ENCODE results near the gene LRRC40. TPM values are rescaled to one million over a fixed set of nuclear protein-coding genes. Genes with fewer than 3 reads are reported as not detected.

LRRC40 gene
- polyA plus RNA-seq, 1 donor from 2014 or later, result 107 TPM

GRCh38 chr1:70156529-70157120 is 48.8 kb downstream of the LRRC40 start:
- Histone ChIP-seq H4K20me1 (ENCODE audit: insufficient read depth) (no peaks in the 10 kb centered on the region), H3K79me2 (replicated peaks; ENCODE audit: insufficient read depth, low read length) (no peaks in the 10 kb centered on the region), H3K27ac (ENCODE audit: low read length) (no peak overlapping the region), H3K27me3 (ENCODE audit: insufficient read depth, low read depth, low read length) (no peaks in the 10 kb centered on the region), H3K9ac (ENCODE audit: low read length) (no peak overlapping the region), H3K4me2 (ENCODE audit: low read length) (no peak overlapping the region), H3F3A (ENCODE audit: insufficient read depth, low read length, poor library complexity, severe bottlenecking) (no peaks in the 10 kb centered on the region), H3K9me2 (ENCODE audit: insufficient read depth, low read length) (no peaks in the 10 kb centered on the region), H3K9me3 (ENCODE audit: low read length) (no peaks in the 10 kb centered on the region), H3K4me3 (ENCODE audit: low read length) (no peak overlapping the region), H3K36me3 (ENCODE audit: insufficient read depth, low read length) (no peaks in the 10 kb centered on the region), H2AFZ (ENCODE audit: low read depth, low read length) (no peak overlapping the region)
- no peak for TF ChIP-seq EZH2 (IDR thresholded peaks at IDR 0.05; ENCODE audit: borderline replicate concordance, insufficient read depth, low read length, poor library complexity, severe bottlenecking)
- TF ChIP-seq EP300 (conservative IDR thresholded peaks at IDR 0.05; ENCODE audit: poor library complexity, severe bottlenecking), result no peak
- no peak for TF ChIP-seq CTCF (IDR thresholded peaks at IDR 0.05; ENCODE audit: poor library complexity, severe bottlenecking)
- TF ChIP-seq TAF1 (IDR thresholded peaks at IDR 0.05; ENCODE audit: low read depth), result no peak
- no peak for TF ChIP-seq POLR2AphosphoS5 (IDR thresholded peaks at IDR 0.05)
- TF ChIP-seq RAD21 (conservative IDR thresholded peaks at IDR 0.05), result no peak
- no peak for TF ChIP-seq REST (IDR thresholded peaks at IDR 0.05; ENCODE audit: borderline replicate concordance)
- no peak for TF ChIP-seq SMC3 (conservative IDR thresholded peaks at IDR 0.05; ENCODE audit: poor library complexity)
- no peak for TF ChIP-seq MXI1 (conservative IDR thresholded peaks at IDR 0.05; ENCODE audit: poor library complexity, severe bottlenecking)

DNA sequence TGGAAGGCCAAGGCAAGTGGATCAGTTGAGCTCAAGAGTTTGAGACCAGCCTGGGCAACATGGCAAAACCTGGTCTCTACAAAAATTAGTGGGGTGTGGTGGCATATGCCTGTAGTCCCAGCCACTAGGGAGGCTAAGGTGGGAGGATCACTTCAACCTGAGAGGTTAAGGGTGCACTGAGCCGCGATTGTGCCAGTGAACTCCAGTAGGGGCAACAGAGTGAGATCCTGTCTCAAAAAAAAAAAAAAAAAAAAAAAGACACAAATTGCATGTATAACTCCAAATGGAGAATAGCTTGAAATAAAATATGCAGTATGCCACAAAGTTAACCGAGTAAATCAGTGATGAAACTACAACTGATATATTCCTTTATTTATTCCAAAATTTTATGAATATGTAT is 51.6 kb downstream of the LRRC40 start:
- TF ChIP-seq CTCF (IDR thresholded peaks at IDR 0.05; ENCODE audit: poor library complexity, severe bottlenecking), result no peak
- no peak for TF ChIP-seq EZH2 (IDR thresholded peaks at IDR 0.05; ENCODE audit: borderline replicate concordance, insufficient read depth, low read length, poor library complexity, severe bottlenecking)
- TF ChIP-seq SMC3 (conservative IDR thresholded peaks at IDR 0.05; ENCODE audit: poor library complexity), result no peak
- no peak for TF ChIP-seq POLR2AphosphoS5 (IDR thresholded peaks at IDR 0.05)
- TF ChIP-seq RAD21 (conservative IDR thresholded peaks at IDR 0.05), result no peak
- no peak for TF ChIP-seq REST (IDR thresholded peaks at IDR 0.05; ENCODE audit: borderline replicate concordance)
- no peak for TF ChIP-seq MXI1 (conservative IDR thresholded peaks at IDR 0.05; ENCODE audit: poor library complexity, severe bottlenecking)
- no peak for TF ChIP-seq EP300 (conservative IDR thresholded peaks at IDR 0.05; ENCODE audit: poor library complexity, severe bottlenecking)
- no peak for TF ChIP-seq TAF1 (IDR thresholded peaks at IDR 0.05; ENCODE audit: low read depth)
- H3K9me2 ChIP-seq (ENCODE audit: insufficient read depth, low read length), result no peaks in the 10 kb centered on the region
- H3K4me2 ChIP-seq (ENCODE audit: low read length), result no peak overlapping the region
- no peak overlapping the region for H3K27ac ChIP-seq (ENCODE audit: low read length)
- H3K27me3 ChIP-seq (ENCODE audit: insufficient read depth, low read depth, low read length), result no peaks in the 10 kb centered on the region
- H3K9me3 ChIP-seq (ENCODE audit: low read length), result no peaks in the 10 kb centered on the region
- no peaks in the 10 kb centered on the region for H3F3A ChIP-seq (ENCODE audit: insufficient read depth, low read length, poor library complexity, severe bottlenecking)
- H3K36me3 ChIP-seq (ENCODE audit: insufficient read depth, low read length), result peaks cover 12% of the 10 kb centered on the region
- no peak overlapping the region for H3K9ac ChIP-seq (ENCODE audit: low read length)
- H4K20me1 ChIP-seq (ENCODE audit: insufficient read depth), result no peaks in the 10 kb centered on the region
- no peak overlapping the region for H3K4me3 ChIP-seq (ENCODE audit: low read length)
- H3K79me2 ChIP-seq (replicated peaks; ENCODE audit: insufficient read depth, low read length), result no peaks in the 10 kb centered on the region
- H2AFZ ChIP-seq (ENCODE audit: low read depth, low read length), result no peak overlapping the region

All from neural cell (in vitro differentiated cells).